Transverse colon (tissue), 4 donors: ENCODE data around the gene RFTN1. TPM values are rescaled to one million over a fixed set of nuclear protein-coding genes. Genes with fewer than 3 reads are reported as not detected.
"Not testable (repeated sequence)": the region's sequence is repeated elsewhere in the genome, so short reads cannot be mapped to it uniquely, and the experiment has no call there.

ENCODE experiments used
- DNase-seq: peaks from one replicate; pipeline ENCODE4 v3.0.0-alpha.2; 2019
- H3K27ac ChIP-seq, 4 donors: fragments of 200-600 bp; sonication (generic); 2 replicates each; pipeline ENCODE4 v1.5.1; 2016 to 2018; ENCODE audit warnings: inconsistent platforms in 4 of 4
- H3K27me3 ChIP-seq: fragments of 200-600 bp; sonication (generic); 2 replicates; pipeline ENCODE4 v1.5.1; 2017; ENCODE audit warnings: inconsistent platforms
- H3K36me3 ChIP-seq, 4 donors: fragments of 200-600 bp; sonication (generic); 2 replicates each; pipeline ENCODE4 v1.5.1; 2017 to 2019; ENCODE audit warnings: inconsistent platforms in 4 of 4
- H3K4me1 ChIP-seq, 4 donors: fragments of 200-600 bp; sonication (generic); 2 replicates each; pipeline ENCODE4 v1.5.1; 2017 to 2020; ENCODE audit warnings: inconsistent platforms in 4 of 4
- H3K4me3 ChIP-seq, 4 donors: fragments of 200-600 bp; sonication (generic); 1 replicate in 1 of 4; 2 replicates in 3 of 4; pipeline versions ENCODE4 v1.5.1 to v1.6.1; 2017 to 2019; ENCODE audit warnings: inconsistent platforms in 4 of 4
- H3K9me3 ChIP-seq, 2 donors: fragments of 200-600 bp; sonication (generic); 2 replicates each; pipeline ENCODE4 v1.5.1; 2017 to 2019; ENCODE audit warnings: inconsistent platforms in 2 of 2
- EP300 ChIP-seq: sonication (generic); formaldehyde crosslinking; IDR thresholded peaks from one replicate; pipeline ENCODE4 v1.6.1; 2017; ENCODE audit warnings: antibody characterized with exemption, low read depth
- POLR2A ChIP-seq: fragments of 450-650 bp; IDR thresholded peaks from one replicate; pipeline ENCODE4 v1.6.1; 2016; ENCODE audit warnings: antibody characterized with exemption, mild to moderate bottlenecking, moderate library complexity
- POLR2AphosphoS5 ChIP-seq, 3 donors: sonication (generic); formaldehyde crosslinking; IDR thresholded peaks; one replicate each; pipeline ENCODE4 v1.6.1; 2016; ENCODE audit warnings: antibody characterized with exemption in 3 of 3
- WGBS, 2 donors: methylation state at CpG; one replicate each; pipeline ENCODE4 v1.1.5; 2018; ENCODE audit warnings: low coverage in 1 of 2; 5-methylcytosine and 5-hydroxymethylcytosine counted together
- in situ Hi-C, 4 donors: fragments of 200-750 bp; cut with MboI; loops; one replicate each; pipeline versions ENCODE4 v1.15.0 to v1.15.1; 2017; ENCODE audit warnings: low sequenced_read_pairs in 3 of 4, low pct_ligation_motif_present in 1 of 4, low pct_unique_long_range_greater_than_20kb in 1 of 4
- intact Hi-C: fragments of 100-400 bp; cut with DNase I; formaldehyde crosslinking; loops from one replicate; pipeline ENCODE4 v1.15.1; 2023; ENCODE audit warnings: low total_unique reads
- total RNA-seq, 4 donors: library from RNA; depleted of rRNA; stranded (reverse); fragments of >200 nt; gene quantifications; one replicate each; pipeline ENCODE4 v1.1.0, GENCODE V29; 2016
- TF ChIP-seq, protein P1 (sequence below), 5 experiments: fragments of 200-600 bp in 3 of 5; fragments of 450-650 bp in 2 of 5; sonication (generic) in 3 of 5; IDR thresholded peaks; 1 replicate in 2 of 5; 2 replicates in 3 of 5; pipeline ENCODE4 v1.5.1; 2016 to 2017; ENCODE audit warnings: antibody characterized with exemption in 5 of 5, inconsistent platforms in 3 of 5, mild to moderate bottlenecking in 2 of 5, moderate library complexity in 1 of 5

The RFTN1 gene
- total RNA-seq, 4 donors from 2014 or later: 6.7 to 25.7 (median 15.7) TPM

DNA sequence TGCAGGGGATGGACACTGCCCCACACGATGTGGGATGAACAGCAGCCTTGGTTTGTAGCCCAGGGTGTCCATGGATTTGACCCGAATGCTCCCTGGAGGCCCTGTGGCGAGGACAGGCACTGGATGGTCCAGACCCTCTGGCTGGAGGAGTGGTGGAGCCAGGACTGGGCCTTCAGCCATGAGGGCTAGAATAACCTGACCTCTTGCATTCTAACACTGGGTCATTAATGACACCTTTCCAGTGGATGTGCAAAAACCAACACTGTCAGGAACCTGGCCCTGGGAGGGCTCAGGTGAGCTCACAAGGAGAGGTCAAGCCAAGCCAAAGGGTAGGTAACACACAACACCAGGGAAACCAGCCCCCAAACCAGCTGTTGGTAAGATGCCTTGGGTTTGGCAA, 197.1 kb downstream of the RFTN1 start:
- WGBS, 2 donors: 80 to 95% methylated on average over 1 to 3 of the region's 3 CpGs
- DNase-seq: no peak
- H3K36me3 ChIP-seq: peaks cover 0 to 10% (median 0%) of the 10 kb centered on the region in 4 donors
- no peak for TF ChIP-seq POLR2AphosphoS5 (IDR thresholded peaks at IDR 0.05)
- no peak for TF ChIP-seq EP300
- TF ChIP-seq, protein P1, sequence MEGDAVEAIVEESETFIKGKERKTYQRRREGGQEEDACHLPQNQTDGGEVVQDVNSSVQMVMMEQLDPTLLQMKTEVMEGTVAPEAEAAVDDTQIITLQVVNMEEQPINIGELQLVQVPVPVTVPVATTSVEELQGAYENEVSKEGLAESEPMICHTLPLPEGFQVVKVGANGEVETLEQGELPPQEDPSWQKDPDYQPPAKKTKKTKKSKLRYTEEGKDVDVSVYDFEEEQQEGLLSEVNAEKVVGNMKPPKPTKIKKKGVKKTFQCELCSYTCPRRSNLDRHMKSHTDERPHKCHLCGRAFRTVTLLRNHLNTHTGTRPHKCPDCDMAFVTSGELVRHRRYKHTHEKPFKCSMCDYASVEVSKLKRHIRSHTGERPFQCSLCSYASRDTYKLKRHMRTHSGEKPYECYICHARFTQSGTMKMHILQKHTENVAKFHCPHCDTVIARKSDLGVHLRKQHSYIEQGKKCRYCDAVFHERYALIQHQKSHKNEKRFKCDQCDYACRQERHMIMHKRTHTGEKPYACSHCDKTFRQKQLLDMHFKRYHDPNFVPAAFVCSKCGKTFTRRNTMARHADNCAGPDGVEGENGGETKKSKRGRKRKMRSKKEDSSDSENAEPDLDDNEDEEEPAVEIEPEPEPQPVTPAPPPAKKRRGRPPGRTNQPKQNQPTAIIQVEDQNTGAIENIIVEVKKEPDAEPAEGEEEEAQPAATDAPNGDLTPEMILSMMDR (IDR thresholded peaks at IDR 0.05): no peak
- no peak for TF ChIP-seq POLR2A
- H3K4me3 ChIP-seq: no peak overlapping the region
- no peak overlapping the region for H3K27ac ChIP-seq
- intact Hi-C loops (no loop called here), in situ Hi-C loops (no loop called here)
- peaks cover 0 to 10% (median 2%) of the 10 kb centered on the region in 4 donors for H3K4me1 ChIP-seq
- no peaks in the 10 kb centered on the region for H3K9me3 ChIP-seq
- H3K27me3 ChIP-seq: no peaks in the 10 kb centered on the region

DNA sequence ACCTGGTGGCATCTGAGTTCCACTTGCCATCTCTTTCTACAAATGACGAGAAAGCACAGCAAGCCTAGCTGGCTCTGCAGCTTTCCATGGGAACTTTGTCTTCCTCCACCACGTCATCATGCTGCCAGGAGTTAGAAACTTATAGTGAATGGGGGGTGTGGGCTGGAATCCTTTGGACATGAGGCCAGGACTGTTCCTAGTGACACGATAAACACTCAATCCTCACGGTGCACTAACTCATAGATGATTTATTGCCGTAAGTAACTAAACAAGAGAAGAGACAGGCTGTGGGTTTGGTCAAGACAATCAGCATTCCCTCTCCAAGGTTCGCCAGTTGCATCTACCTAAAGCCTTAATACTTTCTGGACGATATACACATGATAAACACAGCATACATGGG, 197.9 kb downstream of the RFTN1 start:
- 78 to 88% methylated on average over 5 to 7 of the region's 7 CpGs for WGBS, 2 donors
- H3K4me1 ChIP-seq: peaks cover 0 to 10% (median 2%) of the 10 kb centered on the region in 4 donors
- H3K36me3 ChIP-seq: peaks cover 0 to 10% (median 0%) of the 10 kb centered on the region in 4 donors
- H3K27me3 ChIP-seq: no peaks in the 10 kb centered on the region
- in situ Hi-C loops (no loop called here), intact Hi-C loops (no loop called here)
- no peaks in the 10 kb centered on the region for H3K9me3 ChIP-seq
- TF ChIP-seq, protein P1 (IDR thresholded peaks at IDR 0.05): no peak
- TF ChIP-seq POLR2AphosphoS5 (IDR thresholded peaks at IDR 0.05) (no peak), EP300 (no peak), POLR2A (no peak)
- DNase-seq: no peak
- H3K27ac ChIP-seq: no peak overlapping the region
- H3K4me3 ChIP-seq: no peak overlapping the region

DNA sequence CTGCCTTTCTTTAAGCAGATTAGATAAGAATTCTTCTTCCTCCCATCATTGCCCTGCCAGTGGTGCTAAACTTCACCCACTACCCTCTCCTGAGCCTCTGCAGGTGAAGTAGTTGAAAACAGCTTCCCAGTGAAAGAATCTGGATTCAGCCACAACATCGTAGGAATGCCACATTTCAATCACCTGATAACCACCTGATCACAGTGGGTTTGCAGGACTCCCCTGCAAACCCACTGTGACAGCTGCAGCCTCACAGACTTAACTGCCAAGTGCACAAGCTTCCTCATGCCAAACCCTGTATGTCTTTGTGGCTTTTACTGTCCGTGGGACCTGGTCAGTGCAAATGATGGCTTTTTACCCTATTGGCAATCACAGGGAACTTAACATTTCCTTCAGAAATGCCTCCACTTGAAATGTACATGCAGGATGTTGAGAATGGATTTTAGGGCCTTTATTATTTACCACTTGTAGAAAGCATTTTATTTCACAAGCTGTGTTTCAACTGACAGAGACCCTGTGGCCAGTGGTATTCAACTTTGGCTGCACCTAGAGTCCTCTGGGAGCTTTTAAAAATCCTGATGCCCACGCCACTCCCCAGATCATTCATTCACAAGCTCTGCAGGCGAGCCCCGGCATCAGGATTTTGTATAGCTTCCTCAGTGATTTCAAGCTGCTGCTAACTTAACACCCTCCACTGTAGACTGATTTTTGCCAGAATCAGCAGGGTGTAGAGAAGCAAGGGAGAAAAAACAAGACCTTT, 199.4 kb downstream of the RFTN1 start:
- in situ Hi-C loops (no loop called here), intact Hi-C loops (no loop called here)
- Histone ChIP-seq H3K27me3 (no peaks in the 10 kb centered on the region), H3K36me3 (peaks cover 0 to 4% (median 0%) of the 10 kb centered on the region in 4 donors), H3K27ac (no peak overlapping the region), H3K4me3 (no peak overlapping the region), H3K9me3 (no peaks in the 10 kb centered on the region), H3K4me1 (peaks cover 0 to 10% (median 2%) of the 10 kb centered on the region in 4 donors)
- DNase-seq: no peak
- TF ChIP-seq POLR2AphosphoS5 (IDR thresholded peaks at IDR 0.05) (no peak), EP300 (no peak), POLR2A (no peak)
- TF ChIP-seq, protein P1 (IDR thresholded peaks at IDR 0.05): no peak
- WGBS, 2 donors: 42 to 87% methylated on average over 2 to 5 of the region's 5 CpGs

DNA sequence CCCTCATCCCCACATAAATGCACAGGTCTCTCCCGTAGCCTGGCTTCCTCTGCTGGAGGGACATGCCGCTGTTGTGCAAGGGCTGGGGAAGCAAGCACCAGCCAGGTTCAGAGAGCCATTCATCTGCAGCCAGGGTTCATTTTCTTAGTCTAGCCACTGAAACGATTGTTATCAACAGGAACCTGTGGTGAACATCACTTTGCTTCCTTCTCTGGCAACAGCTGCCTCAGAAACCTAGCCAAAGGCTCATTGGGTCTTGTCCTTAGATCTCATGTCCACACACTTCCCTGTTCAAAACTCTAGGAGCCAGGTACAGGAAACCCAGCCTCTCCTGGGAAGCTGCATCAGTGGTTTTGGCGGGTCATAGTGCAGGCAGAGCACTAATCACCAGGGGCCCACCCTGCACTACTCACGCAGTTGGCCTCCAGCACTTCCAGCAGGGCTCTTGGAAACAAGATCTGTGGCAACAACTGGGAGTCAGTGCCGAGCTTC, 201.5 kb downstream of the RFTN1 start:
- Histone ChIP-seq H3K27me3 (no peaks in the 10 kb centered on the region), H3K27ac (peak overlapping the region; percentile 5 to 58 (median 51)), H3K4me3 (no peak overlapping the region), H3K4me1 (peaks cover 0 to 5% (median 0%) of the 10 kb centered on the region in 4 donors), H3K36me3 (peaks cover 0 to 4% (median 0%) of the 10 kb centered on the region in 4 donors), H3K9me3 (no peaks in the 10 kb centered on the region)
- intact Hi-C loops: no loop called here
- in situ Hi-C loops: no loop called here
- TF ChIP-seq POLR2A (no peak), EP300 (no peak), POLR2AphosphoS5 (IDR thresholded peaks at IDR 0.05) (no peak)
- TF ChIP-seq, protein P1 (IDR thresholded peaks at IDR 0.05): no peak
- peak; percentile 30 for DNase-seq
- 48% methylated on average over 6 of the region's 6 CpGs; no CpG with 5 or more reads in 1 of the 2 donors for WGBS, 2 donors

DNA sequence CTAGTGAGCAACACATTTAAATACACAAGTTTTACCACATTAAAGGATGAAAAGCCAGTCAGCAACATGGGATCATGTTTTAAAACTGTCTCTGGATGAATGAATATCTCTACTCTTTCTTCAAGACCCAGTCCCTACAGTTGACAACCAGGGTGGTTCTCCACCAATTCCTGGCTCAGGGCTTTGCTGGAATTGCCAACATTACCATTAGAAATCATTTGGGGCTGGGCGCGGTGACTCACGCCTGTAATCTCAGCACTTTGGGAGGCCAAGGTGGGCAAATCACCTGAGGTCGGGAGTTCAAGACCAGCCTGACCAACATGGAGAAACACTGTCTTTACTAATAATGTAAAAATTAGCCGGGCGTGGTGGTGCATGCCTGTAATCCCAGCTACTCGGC, 203.0 kb downstream of the RFTN1 start:
- intact Hi-C loops: not testable (repeated sequence)
- WGBS, 2 donors: 91 to 95% methylated on average over 3 to 7 of the region's 7 CpGs

More for the DNA sequence above, 203.0 kb downstream of the RFTN1 start:
- H3K27me3 ChIP-seq, H3K4me3 ChIP-seq, H3K4me1 ChIP-seq, H3K9me3 ChIP-seq, H3K36me3 ChIP-seq, in situ Hi-C loops, H3K27ac ChIP-seq, DNase-seq: not testable (repeated sequence)
